T-helper 22 cell (primary cell): Measurements from ENCODE around the gene ZNF674.
"Not testable (repeated sequence)": the region's sequence is repeated elsewhere in the genome, so short reads cannot be mapped to it uniquely, and the experiment has no call there.

ENCODE experiments used
- DNase-seq: peaks from one replicate; pipeline ENCODE4 v3.0.0-alpha.2; 2020; ENCODE audit warnings: low read depth

The ZNF674 gene

GRCh38 chrX:46463682-46464081 lies 81.5 kb downstream of the ZNF674 start:
- no peak for DNase-seq

GRCh38 chrX:46461660-46462191 lies 83.5 kb downstream of the ZNF674 start:
- DNase-seq = no peak

- DNase-seq = not testable (repeated sequence)
Measured at GRCh38 chrX:46460801-46461659, 84.2 kb downstream of the ZNF674 start.

- no peak for DNase-seq
Measured at GRCh38 chrX:46459603-46460002, 85.6 kb downstream of the ZNF674 start.

- DNase-seq = no peak
Measured at GRCh38 chrX:46456125-46456922, 88.9 kb downstream of the ZNF674 start.
